Measurements from ENCODE around the gene RPL9.

Gene RPL9

DNA sequence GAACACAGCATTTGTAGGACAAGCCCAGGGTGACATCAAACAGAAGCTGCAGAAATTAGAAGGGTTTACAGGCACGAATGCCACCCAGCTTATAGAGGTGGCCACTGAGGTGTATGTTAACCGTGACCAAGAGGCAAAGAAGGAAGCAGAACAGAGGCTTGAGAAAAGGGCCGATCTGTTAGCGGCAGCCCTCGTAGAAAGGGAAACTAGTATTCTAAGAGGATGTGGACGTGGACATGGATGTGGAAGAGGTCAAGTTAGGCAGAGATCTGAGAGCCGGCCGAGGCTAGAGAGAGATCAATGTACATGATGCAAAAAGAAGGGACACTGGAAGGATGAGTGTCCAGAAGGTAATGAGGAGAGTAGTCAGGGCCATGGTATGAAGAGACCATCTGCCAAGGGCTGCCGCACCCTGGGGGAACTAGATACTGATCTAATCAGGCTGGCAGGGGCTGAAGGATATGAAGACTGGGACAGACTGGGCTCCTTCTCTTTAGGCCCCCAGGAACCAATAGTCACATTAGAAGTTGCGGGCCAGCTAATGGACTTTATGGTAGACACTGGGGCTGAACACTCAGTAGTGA is 27.6 kb upstream of the RPL9 start:
- Histone ChIP-seq H3K4me3 (ENCODE audit: low read depth, low read length) (no peak overlapping the region), H3K79me2 (ENCODE audit: control insufficient read depth, insufficient read depth, low read length, unreplicated experiment) (no peaks in the 10 kb centered on the region), H3K4me1 (ENCODE audit: control insufficient read depth, insufficient read depth, low read length, unreplicated experiment) (no peaks in the 10 kb centered on the region), H3K27ac (ENCODE audit: low read depth, low read length) (no peak overlapping the region), H3K27me3 (ENCODE audit: insufficient read depth, low read length) (no peaks in the 10 kb centered on the region), H2AFZ (ENCODE audit: low read length, unreplicated experiment) (no peak overlapping the region), H3K36me3 (ENCODE audit: insufficient read depth, low read length) (no peaks in the 10 kb centered on the region)

DNA sequence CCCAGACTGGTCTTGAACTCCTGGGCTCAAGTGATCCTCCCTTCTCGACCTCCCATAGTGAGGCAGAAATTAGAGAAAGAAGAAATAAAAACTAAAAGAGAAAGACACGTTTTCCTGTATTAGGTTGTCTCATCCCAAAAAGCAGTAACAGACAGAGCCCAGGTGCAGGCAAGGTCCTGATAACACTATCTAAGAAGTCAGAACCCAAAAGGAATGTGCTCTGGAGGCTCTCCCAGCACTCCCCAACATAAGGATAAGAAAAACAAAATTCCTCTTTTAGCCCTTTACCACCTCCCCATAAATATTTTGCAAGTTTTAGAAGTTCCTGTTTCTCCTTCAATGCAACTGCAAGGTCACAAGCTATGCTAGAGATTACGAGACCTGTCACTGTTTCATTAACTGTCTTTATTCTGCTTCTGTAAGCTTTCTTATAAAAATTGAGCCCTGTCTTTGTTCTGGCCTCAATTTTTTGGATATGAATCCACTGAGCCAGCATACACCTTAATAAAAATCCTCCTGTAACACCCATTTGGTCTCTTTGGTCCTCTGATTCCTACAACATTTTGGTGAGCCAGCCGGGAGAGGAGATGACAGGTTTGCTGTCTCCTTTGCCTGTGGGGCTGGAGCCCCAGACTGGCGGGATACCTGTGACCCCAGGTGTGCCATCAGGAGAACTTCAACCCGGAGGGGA is 26.0 kb upstream of the RPL9 start:
- Histone ChIP-seq H3K36me3 (ENCODE audit: insufficient read depth, low read length) (no peaks in the 10 kb centered on the region), H3K79me2 (ENCODE audit: control insufficient read depth, insufficient read depth, low read length, unreplicated experiment) (no peaks in the 10 kb centered on the region), H2AFZ (ENCODE audit: low read length, unreplicated experiment) (no peak overlapping the region), H3K4me1 (ENCODE audit: control insufficient read depth, insufficient read depth, low read length, unreplicated experiment) (no peaks in the 10 kb centered on the region), H3K27ac (ENCODE audit: low read depth, low read length) (no peak overlapping the region), H3K4me3 (ENCODE audit: low read depth, low read length) (no peak overlapping the region), H3K27me3 (ENCODE audit: insufficient read depth, low read length) (no peaks in the 10 kb centered on the region)

DNA sequence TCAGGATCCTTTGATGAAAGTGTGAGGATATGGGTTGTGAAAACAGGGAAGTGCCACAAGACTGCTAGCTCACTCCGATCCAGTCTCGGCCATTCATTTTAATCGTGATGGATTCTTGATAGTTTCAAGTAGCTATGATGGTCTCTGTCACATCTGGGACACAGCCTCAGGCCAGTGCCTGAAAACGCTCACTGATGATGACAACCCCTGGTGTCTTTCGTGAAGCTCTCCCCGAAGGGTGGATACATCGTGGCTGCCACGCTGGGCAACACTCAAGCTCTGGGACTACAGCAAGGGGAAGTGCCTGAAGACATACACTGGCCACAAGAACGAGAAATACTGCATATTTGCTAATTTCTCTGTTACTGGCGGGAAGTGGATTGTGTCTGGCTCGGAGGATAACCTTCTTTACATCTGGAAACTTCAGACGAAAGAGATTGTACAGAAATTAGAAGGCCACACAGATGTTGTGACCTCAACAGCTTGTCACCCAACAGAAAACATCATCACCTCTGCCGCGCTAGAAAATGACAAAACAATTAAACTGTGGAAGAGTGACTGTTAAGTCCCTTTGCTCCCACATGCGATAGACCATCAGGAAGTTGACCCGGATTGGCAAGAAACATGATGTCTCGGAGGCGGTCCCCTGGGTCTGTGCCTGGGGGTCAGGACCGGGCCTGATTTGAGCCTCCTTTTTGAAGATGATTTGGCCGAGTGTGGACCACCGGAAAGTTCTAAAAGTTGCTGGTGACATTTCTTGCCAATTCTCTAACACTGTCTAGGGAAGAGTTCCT is 22.4 kb upstream of the RPL9 start:
- no peak overlapping the region for H3K4me3 ChIP-seq (ENCODE audit: low read depth, low read length)
- H3K36me3 ChIP-seq (ENCODE audit: insufficient read depth, low read length) = no peaks in the 10 kb centered on the region
- no peaks in the 10 kb centered on the region for H3K4me1 ChIP-seq (ENCODE audit: control insufficient read depth, insufficient read depth, low read length, unreplicated experiment)
- no peak overlapping the region for H3K27ac ChIP-seq (ENCODE audit: low read depth, low read length)
- no peak overlapping the region for H2AFZ ChIP-seq (ENCODE audit: low read length, unreplicated experiment)
- H3K27me3 ChIP-seq (ENCODE audit: insufficient read depth, low read length) = no peaks in the 10 kb centered on the region
- no peaks in the 10 kb centered on the region for H3K79me2 ChIP-seq (ENCODE audit: control insufficient read depth, insufficient read depth, low read length, unreplicated experiment)

DNA sequence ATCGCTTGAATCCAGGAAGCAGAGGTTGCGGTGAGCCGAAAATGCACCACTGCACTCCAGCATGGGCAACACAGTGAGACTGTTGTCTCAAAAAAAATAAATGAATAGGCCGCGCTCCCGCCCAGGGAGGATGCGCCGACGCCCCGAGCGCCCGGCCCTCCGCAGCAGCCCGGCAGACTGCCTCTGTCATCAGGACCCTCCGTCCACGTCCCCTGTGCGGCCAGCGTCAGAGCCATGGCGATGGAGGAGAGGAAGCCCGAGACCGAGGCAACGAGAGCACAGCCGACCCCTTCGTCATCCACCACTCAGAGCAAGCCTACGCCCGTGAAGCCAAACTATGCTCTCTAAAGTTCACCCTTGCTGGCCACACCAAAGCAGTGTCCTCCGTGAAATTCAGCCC is 21.5 kb upstream of the RPL9 start:
- no peaks in the 10 kb centered on the region for H3K27me3 ChIP-seq (ENCODE audit: insufficient read depth, low read length)
- no peak overlapping the region for H3K27ac ChIP-seq (ENCODE audit: low read depth, low read length)
- H3K79me2 ChIP-seq (ENCODE audit: control insufficient read depth, insufficient read depth, low read length, unreplicated experiment) = no peaks in the 10 kb centered on the region
- no peak overlapping the region for H2AFZ ChIP-seq (ENCODE audit: low read length, unreplicated experiment)
- no peak overlapping the region for H3K4me3 ChIP-seq (ENCODE audit: low read depth, low read length)
- no peaks in the 10 kb centered on the region for H3K36me3 ChIP-seq (ENCODE audit: insufficient read depth, low read length)
- H3K4me1 ChIP-seq (ENCODE audit: control insufficient read depth, insufficient read depth, low read length, unreplicated experiment) = no peaks in the 10 kb centered on the region

DNA sequence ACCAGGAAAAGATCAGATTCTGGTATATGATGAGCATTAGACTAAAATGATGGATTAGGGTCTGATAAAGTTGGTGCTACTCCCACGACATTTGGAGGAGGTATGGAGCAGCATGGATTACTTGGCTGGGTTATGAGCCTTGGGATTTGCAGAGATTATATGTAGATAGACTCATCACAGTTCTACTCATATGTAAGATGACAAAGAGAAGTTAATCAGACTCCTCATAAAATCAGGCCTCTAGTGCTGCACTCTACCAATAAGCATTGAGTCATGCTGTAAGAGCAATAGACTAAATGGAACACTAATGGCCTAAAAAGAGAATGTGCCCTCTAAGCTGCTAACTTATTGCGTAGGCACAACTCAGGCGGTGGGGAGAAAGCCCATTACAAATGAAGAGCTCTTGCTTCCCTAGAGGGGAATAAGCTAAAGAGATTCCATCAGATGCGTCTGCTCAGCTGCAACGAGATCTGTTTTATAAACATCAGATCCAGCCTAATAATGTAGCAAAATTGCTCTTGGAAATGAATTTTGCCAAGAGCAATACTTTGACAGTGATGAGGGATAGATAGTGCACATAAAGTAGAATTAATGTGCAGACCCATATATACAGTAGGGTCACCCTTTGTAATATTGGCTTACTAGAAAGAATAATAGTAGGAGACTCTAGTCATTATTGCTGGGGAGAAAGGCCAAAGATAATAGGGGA is 17.6 kb upstream of the RPL9 start:
- Histone ChIP-seq H3K36me3 (ENCODE audit: insufficient read depth, low read length) (peaks cover 15% of the 10 kb centered on the region; the same call in 1 of the 2 replicates), H3K4me3 (ENCODE audit: low read depth, low read length) (no peak overlapping the region), H3K79me2 (ENCODE audit: control insufficient read depth, insufficient read depth, low read length, unreplicated experiment) (no peaks in the 10 kb centered on the region), H3K4me1 (ENCODE audit: control insufficient read depth, insufficient read depth, low read length, unreplicated experiment) (no peaks in the 10 kb centered on the region), H3K27ac (ENCODE audit: low read depth, low read length) (no peak overlapping the region), H2AFZ (ENCODE audit: low read length, unreplicated experiment) (no peak overlapping the region), H3K27me3 (ENCODE audit: insufficient read depth, low read length) (no peaks in the 10 kb centered on the region)

DNA sequence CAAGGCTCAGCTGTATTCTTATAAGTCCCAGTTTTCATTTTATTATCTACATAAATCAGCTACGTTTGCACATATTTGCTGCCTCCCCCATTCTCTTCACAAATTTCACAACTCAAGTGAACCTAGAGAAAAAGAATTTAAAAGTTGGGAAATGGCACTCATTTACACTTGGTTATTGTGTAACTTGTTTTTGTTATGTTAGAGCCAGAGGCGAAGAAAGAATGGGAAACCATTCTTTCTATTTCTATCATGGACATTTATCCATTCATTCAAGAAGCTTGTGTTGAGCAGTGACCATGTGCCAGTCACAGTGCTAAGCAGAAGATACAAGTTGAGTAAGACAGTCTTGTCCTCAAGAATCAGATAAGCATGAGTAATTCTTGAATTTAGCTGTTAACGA is 13.7 kb upstream of the RPL9 start:
- H3K4me1 ChIP-seq (ENCODE audit: control insufficient read depth, insufficient read depth, low read length, unreplicated experiment) = no peaks in the 10 kb centered on the region
- peaks cover 25% of the 10 kb centered on the region for H3K36me3 ChIP-seq (ENCODE audit: insufficient read depth, low read length)
- no peak overlapping the region for H3K27ac ChIP-seq (ENCODE audit: low read depth, low read length)
- no peak overlapping the region for H3K4me3 ChIP-seq (ENCODE audit: low read depth, low read length)
- no peaks in the 10 kb centered on the region for H3K79me2 ChIP-seq (ENCODE audit: control insufficient read depth, insufficient read depth, low read length, unreplicated experiment)
- H3K27me3 ChIP-seq (ENCODE audit: insufficient read depth, low read length) = no peaks in the 10 kb centered on the region
- no peak overlapping the region for H2AFZ ChIP-seq (ENCODE audit: low read length, unreplicated experiment)

DNA sequence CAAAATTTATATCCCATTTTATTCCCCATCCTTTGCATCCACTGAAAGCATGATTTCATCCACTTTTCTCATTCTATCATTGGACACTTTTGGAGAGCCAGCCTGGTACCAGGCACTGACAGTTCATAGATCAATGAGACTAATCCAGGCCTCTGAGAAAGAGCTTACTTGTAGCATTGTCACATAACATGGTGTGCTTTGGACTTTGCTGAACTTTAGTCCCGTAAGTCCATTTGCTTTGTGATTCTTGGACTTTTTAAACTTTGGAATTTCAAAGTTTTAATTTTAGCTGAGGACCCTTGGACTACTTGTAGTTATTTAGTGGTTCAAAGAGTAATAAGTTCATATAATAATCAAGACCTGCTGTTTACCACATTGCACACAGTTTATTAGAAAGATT is 11.7 kb upstream of the RPL9 start:
- H3K4me1 ChIP-seq (ENCODE audit: control insufficient read depth, insufficient read depth, low read length, unreplicated experiment) = no peaks in the 10 kb centered on the region
- H3K27ac ChIP-seq (ENCODE audit: low read depth, low read length) = no peak overlapping the region
- no peak overlapping the region for H2AFZ ChIP-seq (ENCODE audit: low read length, unreplicated experiment)
- H3K36me3 ChIP-seq (ENCODE audit: insufficient read depth, low read length) = peaks cover 26% of the 10 kb centered on the region
- no peak overlapping the region for H3K4me3 ChIP-seq (ENCODE audit: low read depth, low read length)
- H3K27me3 ChIP-seq (ENCODE audit: insufficient read depth, low read length) = no peaks in the 10 kb centered on the region
- H3K79me2 ChIP-seq (ENCODE audit: control insufficient read depth, insufficient read depth, low read length, unreplicated experiment) = no peaks in the 10 kb centered on the region

DNA sequence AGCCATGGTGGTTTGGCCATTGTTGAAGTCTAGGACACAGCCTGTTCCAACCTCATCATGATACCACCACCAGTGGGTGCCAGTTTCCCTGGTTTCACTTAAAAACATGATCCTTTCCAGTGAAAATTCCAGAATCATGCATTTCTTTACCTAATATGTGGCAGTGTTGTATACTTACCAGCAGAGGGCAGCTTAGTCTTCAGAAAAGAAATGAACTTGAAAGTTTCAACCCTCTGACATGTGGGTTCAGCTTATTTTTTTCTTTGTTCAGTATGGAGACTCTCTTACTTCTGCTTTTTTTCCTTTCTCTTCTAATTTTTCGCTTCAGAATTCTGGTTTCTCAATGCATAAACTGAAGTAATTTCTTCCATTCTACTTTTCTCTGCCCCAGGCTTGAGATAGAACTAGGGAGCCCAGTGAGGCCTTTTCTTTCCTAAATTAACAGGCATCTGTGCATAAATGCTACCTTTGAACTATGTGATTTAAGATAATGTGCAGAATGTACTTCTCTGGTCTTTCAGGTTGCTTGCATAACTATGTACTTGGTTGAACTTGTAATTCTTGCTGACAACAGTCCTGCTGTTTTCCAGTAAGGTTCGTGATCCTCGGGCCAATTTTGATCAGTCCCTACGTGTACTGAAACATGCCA is 10.8 kb upstream of the RPL9 start:
- H3K27ac ChIP-seq (ENCODE audit: low read depth, low read length) = peak overlapping the region; percentile 53

DNA sequence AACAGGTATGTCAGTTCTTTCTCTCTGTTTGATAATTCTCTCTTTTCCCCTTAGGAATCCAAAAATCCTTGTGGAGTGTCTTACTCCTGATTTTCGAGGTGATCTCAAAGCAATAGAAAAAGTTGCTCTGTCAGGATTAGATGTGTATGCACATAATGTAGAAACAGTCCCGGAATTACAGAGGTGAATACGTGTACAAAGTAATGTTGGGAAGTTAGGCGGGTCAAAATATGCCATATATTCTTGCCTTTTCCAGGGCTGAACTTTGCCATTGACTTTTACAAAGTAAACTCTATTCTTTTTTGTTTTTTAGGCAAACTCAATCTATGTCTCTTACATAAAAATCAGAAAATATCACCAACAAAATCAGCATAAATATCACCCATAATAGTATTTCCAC is 8.7 kb upstream of the RPL9 start:
- Histone ChIP-seq H3K79me2 (ENCODE audit: control insufficient read depth, insufficient read depth, low read length, unreplicated experiment) (no peaks in the 10 kb centered on the region), H3K4me1 (ENCODE audit: control insufficient read depth, insufficient read depth, low read length, unreplicated experiment) (no peaks in the 10 kb centered on the region), H3K27me3 (ENCODE audit: insufficient read depth, low read length) (no peaks in the 10 kb centered on the region), H3K4me3 (ENCODE audit: low read depth, low read length) (no peak overlapping the region), H3K27ac (ENCODE audit: low read depth, low read length) (no peak overlapping the region), H2AFZ (ENCODE audit: low read length, unreplicated experiment) (no peak overlapping the region), H3K36me3 (ENCODE audit: insufficient read depth, low read length) (peaks cover 15% of the 10 kb centered on the region)

More for the DNA sequence above, 10.8 kb upstream of the RPL9 start:
- H3K4me3 ChIP-seq (ENCODE audit: low read depth, low read length) = no peak overlapping the region
- H3K79me2 ChIP-seq (ENCODE audit: control insufficient read depth, insufficient read depth, low read length, unreplicated experiment) = no peaks in the 10 kb centered on the region
- H3K27me3 ChIP-seq (ENCODE audit: insufficient read depth, low read length) = no peaks in the 10 kb centered on the region
- H3K36me3 ChIP-seq (ENCODE audit: insufficient read depth, low read length) = peaks cover 26% of the 10 kb centered on the region
- no peaks in the 10 kb centered on the region for H3K4me1 ChIP-seq (ENCODE audit: control insufficient read depth, insufficient read depth, low read length, unreplicated experiment)
- H2AFZ ChIP-seq (ENCODE audit: low read length, unreplicated experiment) = no peak overlapping the region

DNA sequence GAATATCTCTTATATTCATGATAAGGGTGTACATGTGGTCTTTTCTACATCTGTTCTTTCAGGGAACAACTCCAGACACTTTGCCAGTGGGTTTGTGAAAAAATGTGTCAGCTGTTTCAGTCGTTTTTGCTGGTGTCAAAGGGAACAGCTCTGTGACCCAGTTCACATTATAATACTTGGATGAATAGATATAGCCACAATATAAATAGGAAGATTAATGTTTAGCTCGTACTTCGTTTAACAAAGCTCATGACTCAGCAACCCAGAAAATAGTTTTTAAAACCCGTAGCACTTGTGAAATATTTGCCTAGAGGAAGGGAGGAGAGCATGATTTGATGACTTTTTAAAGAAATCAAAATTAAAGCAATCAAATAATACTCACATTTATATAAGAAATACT is 8.0 kb upstream of the RPL9 start:
- no peak overlapping the region for H2AFZ ChIP-seq (ENCODE audit: low read length, unreplicated experiment)
- no peaks in the 10 kb centered on the region for H3K79me2 ChIP-seq (ENCODE audit: control insufficient read depth, insufficient read depth, low read length, unreplicated experiment)
- no peaks in the 10 kb centered on the region for H3K27me3 ChIP-seq (ENCODE audit: insufficient read depth, low read length)
- no peak overlapping the region for H3K27ac ChIP-seq (ENCODE audit: low read depth, low read length)
- no peak overlapping the region for H3K4me3 ChIP-seq (ENCODE audit: low read depth, low read length)
- H3K36me3 ChIP-seq (ENCODE audit: insufficient read depth, low read length) = peaks cover 11% of the 10 kb centered on the region
- H3K4me1 ChIP-seq (ENCODE audit: control insufficient read depth, insufficient read depth, low read length, unreplicated experiment) = no peaks in the 10 kb centered on the region

Measured in ACC112 (cell line).